PC-3 (cell line): Measurements from ENCODE around the gene KLHDC9. TPM values are rescaled to one million over a fixed set of nuclear protein-coding genes. Genes with fewer than 3 reads are reported as not detected.
A peak's percentile ranks its signal among the peaks of the same experiment; 100 is the strongest.

Source experiments
- ATAC-seq: fragments of 200-7000 bp; cut with Tn5 transposase; 2 replicates; pipeline ENCODE4 v1.9.1; 2020; ENCODE audit warnings: mild to moderate bottlenecking, moderate library complexity
- BruUV-seq: library from RNA; stranded (reverse); fragments of 400-500 nt; replicated peaks from 2 replicates; lab custom pipeline; 2021; lab: Mats Ljungman, UMichigan
- CTCF ChIA-PET: fragments of 300-600 bp; sonication (Branson Sonifier 250); formaldehyde crosslinking; loops from one replicate; lab custom pipeline; 2022; ENCODE audit warnings: antibody characterized with exemption; lab: Charles Lee
- POLR2A ChIA-PET: fragments of 300-600 bp; sonication (Branson Sonifier 250); formaldehyde crosslinking; loops from one replicate; lab custom pipeline; 2022; ENCODE audit warnings: antibody characterized with exemption; ENCODE audit not compliant: unreplicated experiment; lab: Charles Lee
- DNase-seq: peaks from one replicate; pipeline ENCODE4 v3.0.0-alpha.2; 2015
- H2AFZ ChIP-seq: fragments of 300-600 bp; sonication (generic); 2 replicates; pipeline ENCODE4 v1.6.0; 2016; ENCODE audit warnings: antibody characterized with exemption, low read length
- H3F3A ChIP-seq: fragments of 300-600 bp; sonication (generic); one replicate; pipeline ENCODE4 v1.6.0; 2017; ENCODE audit warnings: antibody characterized with exemption, low read length, control low read depth, mild to moderate bottlenecking; ENCODE audit not compliant: unreplicated experiment
- H3K27ac ChIP-seq: fragments of 300-600 bp; sonication (generic); 2 replicates; pipeline ENCODE4 v1.5.1; 2016; ENCODE audit warnings: mild to moderate bottlenecking, low read length
- H3K27me3 ChIP-seq: fragments of 300-600 bp; sonication (generic); 2 replicates; pipeline ENCODE4 v1.6.1; 2016; ENCODE audit warnings: low read length, mixed read lengths
- H3K36me3 ChIP-seq: fragments of 300-600 bp; sonication (generic); 2 replicates; pipeline ENCODE4 v1.6.1; 2016; ENCODE audit warnings: low read depth, mixed run types, low read length, mixed read lengths
- H3K4me1 ChIP-seq: fragments of 300-600 bp; sonication (generic); 2 replicates; pipeline ENCODE4 v1.5.1; 2016; ENCODE audit warnings: low read length; ENCODE audit not compliant: insufficient read depth
- H3K4me2 ChIP-seq: fragments of 300-600 bp; sonication (generic); 2 replicates; pipeline ENCODE4 v1.6.0; 2016; ENCODE audit warnings: low read length
- H3K4me3 ChIP-seq: fragments of 300-600 bp; sonication (generic); 2 replicates; pipeline ENCODE4 v1.5.1; 2016; ENCODE audit warnings: mild to moderate bottlenecking, low read length, mixed read lengths
- H3K79me2 ChIP-seq: fragments of 300-600 bp; sonication (generic); 2 replicates; pipeline ENCODE4 v1.6.1; 2017; ENCODE audit warnings: low read length, mixed read lengths
- H3K9ac ChIP-seq: fragments of 300-600 bp; sonication (generic); 2 replicates; pipeline ENCODE4 v1.6.0; 2016; ENCODE audit warnings: mild to moderate bottlenecking, low read length
- H3K9me2 ChIP-seq: fragments of 300-600 bp; sonication (generic); replicated peaks from 2 replicates; pipeline ENCODE4 v1.6.1; 2016; ENCODE audit warnings: mixed run types, low read length, mixed read lengths
- H3K9me3 ChIP-seq: fragments of 300-600 bp; sonication (generic); 2 replicates; pipeline ENCODE4 v1.6.1; 2016; ENCODE audit warnings: low read length, mixed read lengths
- H4K20me1 ChIP-seq: fragments of 300-600 bp; sonication (generic); 2 replicates; pipeline ENCODE4 v1.6.1; 2016; ENCODE audit warnings: low read length, mixed read lengths
- CTCF ChIP-seq: fragments of 300-600 bp; sonication (generic); conservative IDR thresholded peaks from 2 replicates; pipeline ENCODE4 v1.5.1; 2017; ENCODE audit warnings: antibody characterized with exemption, low read depth, mild to moderate bottlenecking, low read length
- EZH2 ChIP-seq: fragments of 300-600 bp; sonication (generic); IDR thresholded peaks from one replicate; pipeline ENCODE4 v1.6.1; 2017; ENCODE audit warnings: antibody characterized with exemption, mild to moderate bottlenecking, low read length; ENCODE audit not compliant: unreplicated experiment
- EZH2phosphoT487 ChIP-seq: fragments of 300-600 bp; sonication (generic); IDR thresholded peaks from 2 replicates; pipeline ENCODE4 v1.6.1; 2018; ENCODE audit warnings: mild to moderate bottlenecking, antibody characterized with exemption, low read length, borderline replicate concordance
- intact Hi-C: fragments of 100-400 bp; cut with micrococcal nuclease; formaldehyde crosslinking; loops from 2 replicates; pipeline ENCODE4 v1.9.0; 2023
- total RNA-seq: library from RNA; depleted of rRNA; stranded (reverse); fragments of >200 nt; gene quantifications from 2 replicates; pipeline ENCODE4 v1.2.3, GENCODE V29; 2014

KLHDC9 gene
- total RNA-seq, 1 experiment from 2014 or later: 3.2 TPM

- H3K36me3 ChIP-seq: no peaks in the 10 kb centered on the region
- POLR2A ChIA-PET: no interaction called here
- CTCF ChIA-PET: interaction anchor here (0.8 kb wide), 1 partner anchor 150 kb away, joined by 5 read pairs; no protein-coding TSS in a partner anchor
- no peak overlapping the region for H3K27ac ChIP-seq
- no peaks in the 10 kb centered on the region for H3K9me2 ChIP-seq
- no TSS peak for BruUV-seq
- no peak overlapping the region for H3K4me3 ChIP-seq
- H3K79me2 ChIP-seq: peaks cover 10% of the 10 kb centered on the region
- DNase-seq (peak; percentile 77), ATAC-seq (peak; percentile 78)
- no peaks in the 10 kb centered on the region for H3K27me3 ChIP-seq
- no peak overlapping the region for H3K9ac ChIP-seq
- no peaks in the 10 kb centered on the region for H4K20me1 ChIP-seq
- H2AFZ ChIP-seq: no peak overlapping the region
- no peaks in the 10 kb centered on the region for H3K4me1 ChIP-seq
- H3F3A ChIP-seq: no peaks in the 10 kb centered on the region
- TF ChIP-seq EZH2phosphoT487: no peak
- TF ChIP-seq CTCF: peak; percentile 74
- no peak for TF ChIP-seq EZH2
- intact Hi-C loops: loop anchor here (1.0 kb wide), 4 partner anchors 41 to 146 kb away; partner anchors contain the start of gene KLHDC9
- H3K9me3 ChIP-seq: no peaks in the 10 kb centered on the region
- no peak overlapping the region for H3K4me2 ChIP-seq
Measured at GRCh38 chr1:161139766-161140165, 41.6 kb downstream of the KLHDC9 start.

GRCh38 chr1:161140755-161141400 lies 42.7 kb downstream of the KLHDC9 start:
- H3K4me1 ChIP-seq: no peaks in the 10 kb centered on the region
- H3K9me2 ChIP-seq: no peaks in the 10 kb centered on the region
- no peaks in the 10 kb centered on the region for H3K36me3 ChIP-seq
- no peaks in the 10 kb centered on the region for H3K9me3 ChIP-seq
- H2AFZ ChIP-seq: no peak overlapping the region
- H3K79me2 ChIP-seq: 0 out of 2 replicates have a peak, but pooled peaks cover 3% of the 10 kb centered on the region
- ChIA-PET POLR2A (interaction anchor here (0.5 kb wide), 1 partner anchor 48 kb away, joined by 3 read pairs; no protein-coding TSS in a partner anchor), CTCF (interaction anchor here (1.0 kb wide), 1 partner anchor 13 kb away, joined by 3 read pairs; the partner anchor contains the start of gene UFC1)
- TF ChIP-seq EZH2 (no peak), EZH2phosphoT487 (no peak), CTCF (no peak)
- no peak overlapping the region for H3K4me2 ChIP-seq
- no peaks in the 10 kb centered on the region for H3F3A ChIP-seq
- no peaks in the 10 kb centered on the region for H4K20me1 ChIP-seq
- no peak overlapping the region for H3K4me3 ChIP-seq
- no TSS peak for BruUV-seq
- no peak overlapping the region for H3K27ac ChIP-seq
- H3K9ac ChIP-seq: no peak overlapping the region
- ATAC-seq (no peak), DNase-seq (no peak)
- no peaks in the 10 kb centered on the region for H3K27me3 ChIP-seq
- intact Hi-C loops: loop anchor here (1.0 kb wide), 2 partner anchors 144 to 148 kb away; no protein-coding TSS in a partner anchor

GRCh38 chr1:161145832-161146231 lies 47.7 kb downstream of the KLHDC9 start:
- no peak overlapping the region for H2AFZ ChIP-seq
- no peak overlapping the region for H3K27ac ChIP-seq
- H3K27me3 ChIP-seq: no peaks in the 10 kb centered on the region
- H3K79me2 ChIP-seq: no peaks in the 10 kb centered on the region
- H3K9me3 ChIP-seq: no peaks in the 10 kb centered on the region
- no peaks in the 10 kb centered on the region for H3K4me1 ChIP-seq
- H3K9ac ChIP-seq: no peak overlapping the region
- no peaks in the 10 kb centered on the region for H4K20me1 ChIP-seq
- H3K4me3 ChIP-seq: no peak overlapping the region
- no peak for DNase-seq
- no peaks in the 10 kb centered on the region for H3K9me2 ChIP-seq
- CTCF ChIA-PET: no interaction called here
- POLR2A ChIA-PET: no interaction called here
- H3K4me2 ChIP-seq: no peak overlapping the region
- ATAC-seq: no peak
- TF ChIP-seq EZH2phosphoT487: no peak
- no peak for TF ChIP-seq CTCF
- TF ChIP-seq EZH2: no peak
- BruUV-seq: no TSS peak
- intact Hi-C loops: no loop called here
- H3K36me3 ChIP-seq: no peaks in the 10 kb centered on the region
- no peaks in the 10 kb centered on the region for H3F3A ChIP-seq
